ENCODE measurements around the gene GLS2.
A peak's percentile ranks its signal among the peaks of the same experiment; 100 is the strongest.
"Not testable (repeated sequence)": the region's sequence is repeated elsewhere in the genome, so short reads cannot be mapped to it uniquely, and the experiment has no call there.

The GLS2 gene

DNA sequence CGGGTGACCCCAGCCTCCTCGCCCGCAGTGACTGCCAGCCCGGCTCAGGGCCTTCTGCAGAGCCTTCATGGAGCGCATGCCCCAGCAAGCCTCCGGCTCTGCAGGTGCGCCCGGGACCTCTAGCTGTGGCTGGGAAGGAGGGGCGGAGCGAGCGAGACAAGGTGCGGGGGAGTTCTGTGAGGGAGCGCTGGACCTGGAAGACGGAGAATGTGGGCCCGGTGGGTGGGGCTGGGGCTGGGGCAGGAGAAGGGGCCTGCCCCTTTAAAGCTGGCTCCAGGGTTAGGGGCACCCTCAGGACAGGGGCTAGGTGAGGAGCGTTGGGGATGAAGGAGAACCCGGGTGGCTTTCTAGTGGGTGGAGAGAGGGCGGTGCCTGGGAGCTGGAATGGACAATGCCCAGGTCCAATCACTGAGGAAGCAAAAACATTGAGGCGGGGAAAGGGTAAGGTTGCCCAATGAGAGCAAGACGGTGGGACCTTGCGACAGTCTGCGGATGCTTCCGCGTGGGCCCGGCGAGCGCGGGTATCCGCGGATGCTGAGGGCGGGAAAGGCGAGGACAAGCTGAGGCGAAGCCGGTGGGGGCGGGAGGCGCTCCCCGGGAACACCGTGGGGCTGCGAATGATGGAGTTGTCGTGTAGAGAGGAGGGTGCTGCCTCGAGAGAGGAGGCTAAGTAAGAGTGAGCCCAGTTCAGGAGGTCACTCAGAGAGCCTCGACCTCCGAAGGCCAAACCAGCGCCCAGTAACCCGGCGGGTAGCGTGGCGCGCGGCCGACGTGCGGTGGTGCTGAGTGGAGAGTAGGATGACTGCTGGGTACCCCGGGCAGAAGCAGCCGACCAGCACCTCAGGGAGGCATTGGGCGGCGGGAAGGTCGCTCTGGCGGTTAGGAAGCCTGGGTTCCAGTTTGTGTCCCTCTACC, at the start of gene GLS2:
GLS2 (minus strand) TSS at position 121 of the 915 bp plus-strand sequence; CDS start at position 78, 43 bp downstream.
- in situ Hi-C loops (cut with MboI; ENCODE audit: low sequenced_read_pairs) = no loop called here
- Histone ChIP-seq H3K4me3 (no peak within 1 kb of the TSS), H3K27me3 (ENCODE audit: low read depth) (no peaks in the 10 kb centered on the region; the same call in 1 of the 2 replicates), H3K36me3 (replicated peaks) (no peaks in the 10 kb centered on the region), H3K9me3 (no peaks in the 10 kb centered on the region), H3K4me1 (no peaks in the 10 kb centered on the region)
- peak in 1 of 2 experiments; percentile 29 for DNase-seq (ENCODE audit: low spot score in 2 of 2)

DNA sequence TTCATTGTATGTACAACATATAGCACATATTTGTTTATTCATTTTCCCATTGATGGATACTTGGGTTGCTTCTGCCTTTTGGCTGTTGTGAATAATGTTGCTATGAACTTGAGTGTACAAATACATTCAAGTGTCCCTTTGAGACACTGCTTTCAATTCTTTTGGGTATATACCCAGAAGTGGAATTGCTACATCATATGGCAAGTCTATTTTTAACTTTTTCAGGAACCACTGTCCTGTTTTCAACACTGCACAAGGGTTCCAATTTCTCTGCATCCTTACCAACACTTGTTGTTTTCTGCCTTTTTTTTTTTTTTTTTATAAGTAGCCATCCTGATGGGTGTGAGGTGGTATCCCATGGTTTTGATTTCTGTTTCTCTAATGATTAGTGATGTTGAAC, 49.6 kb upstream of the GLS2 start:
- Histone ChIP-seq H3K27me3 (ENCODE audit: low read depth) (no peaks in the 10 kb centered on the region), H3K4me3 (no peak overlapping the region), H3K4me1 (no peaks in the 10 kb centered on the region), H3K36me3 (replicated peaks) (no peaks in the 10 kb centered on the region), H3K9me3 (no peaks in the 10 kb centered on the region)
- no peak for DNase-seq (ENCODE audit: low spot score in 2 of 2)
- in situ Hi-C loops (cut with MboI; ENCODE audit: low sequenced_read_pairs) = no loop called here

DNA sequence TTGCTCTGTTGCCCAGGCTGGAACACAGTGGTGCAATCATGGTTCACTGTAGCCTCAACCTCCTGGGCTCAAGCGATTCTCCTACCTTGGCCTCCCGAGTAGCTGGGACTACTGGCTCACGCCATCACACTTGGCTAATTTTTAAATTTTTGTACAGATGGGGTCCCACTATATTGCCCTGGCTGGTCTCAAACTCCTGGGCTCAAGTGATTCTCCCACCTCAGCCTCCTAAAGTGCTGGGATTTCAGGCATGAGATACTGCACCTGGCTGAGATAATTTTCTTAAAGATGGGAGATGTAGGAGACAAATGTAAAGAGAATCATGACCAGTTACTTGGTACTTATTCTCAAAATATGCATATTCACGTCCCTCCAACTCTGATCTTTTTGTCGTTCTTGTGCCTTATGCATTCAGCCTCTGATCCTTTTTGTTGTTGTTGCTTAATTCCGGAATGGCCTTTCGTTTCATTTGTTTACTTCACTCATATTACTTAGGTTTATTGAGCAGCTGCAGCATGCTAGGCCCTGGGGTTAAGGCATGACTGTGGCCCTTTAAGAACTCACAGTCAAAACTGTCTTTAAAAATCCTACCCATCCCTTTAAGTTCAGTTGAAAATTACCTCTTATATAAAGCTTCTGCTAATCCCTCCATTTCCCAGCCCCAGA, 42.6 kb upstream of the GLS2 start:
- in situ Hi-C loops (cut with MboI; ENCODE audit: low sequenced_read_pairs) = no loop called here
- Histone ChIP-seq H3K36me3 (replicated peaks) (no peaks in the 10 kb centered on the region), H3K27me3 (ENCODE audit: low read depth) (no peaks in the 10 kb centered on the region), H3K9me3 (no peaks in the 10 kb centered on the region), H3K4me1 (peaks cover 9% of the 10 kb centered on the region), H3K4me3 (no peak overlapping the region)
- no peak for DNase-seq (ENCODE audit: low spot score in 2 of 2)

DNA sequence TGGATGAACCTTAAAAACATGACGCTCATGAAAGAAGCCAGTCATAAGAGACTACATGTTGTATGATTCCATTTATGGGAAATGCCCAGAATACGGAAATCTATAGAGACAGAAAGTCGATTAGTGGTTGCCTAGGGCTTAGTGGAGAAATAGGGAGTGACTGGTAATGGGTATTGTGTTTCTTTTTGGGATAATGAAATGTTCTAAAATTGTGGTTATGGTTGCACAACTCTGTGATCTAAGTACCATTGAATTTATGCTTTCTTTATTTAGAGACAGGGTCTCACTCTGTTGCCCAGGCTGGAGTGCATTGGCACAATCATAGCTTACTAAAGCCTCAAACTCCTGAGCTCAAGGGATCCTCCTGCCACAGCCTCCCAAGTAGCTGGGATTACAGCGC, 41.7 kb upstream of the GLS2 start:
- no peaks in the 10 kb centered on the region for H3K27me3 ChIP-seq (ENCODE audit: low read depth)
- no peaks in the 10 kb centered on the region for H3K9me3 ChIP-seq
- H3K36me3 ChIP-seq (replicated peaks) = no peaks in the 10 kb centered on the region
- no peak overlapping the region for H3K4me3 ChIP-seq
- no peak for DNase-seq (ENCODE audit: low spot score in 2 of 2)
- H3K4me1 ChIP-seq = peaks cover 9% of the 10 kb centered on the region
- in situ Hi-C loops (cut with MboI; ENCODE audit: low sequenced_read_pairs) = no loop called here

DNA sequence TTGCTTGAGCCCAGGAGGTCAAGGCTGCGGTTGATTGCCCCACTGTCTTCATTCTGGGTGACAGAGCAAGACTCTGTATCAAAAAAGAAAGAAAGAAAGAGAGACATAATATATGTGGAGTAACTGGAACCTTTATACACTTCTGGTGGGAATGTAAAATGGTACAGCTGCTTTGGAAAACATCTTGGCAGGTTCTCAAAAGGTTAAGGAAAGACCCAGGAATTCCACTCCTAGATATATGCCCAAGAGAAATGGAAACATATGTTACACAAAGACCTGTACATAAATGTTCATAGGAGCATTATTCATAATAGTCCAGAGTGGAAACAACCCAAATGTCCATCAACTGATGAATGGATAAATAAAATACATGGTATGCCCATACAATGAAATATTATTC, 40.9 kb upstream of the GLS2 start:
- in situ Hi-C loops (cut with MboI; ENCODE audit: low sequenced_read_pairs) = no loop called here

DNA sequence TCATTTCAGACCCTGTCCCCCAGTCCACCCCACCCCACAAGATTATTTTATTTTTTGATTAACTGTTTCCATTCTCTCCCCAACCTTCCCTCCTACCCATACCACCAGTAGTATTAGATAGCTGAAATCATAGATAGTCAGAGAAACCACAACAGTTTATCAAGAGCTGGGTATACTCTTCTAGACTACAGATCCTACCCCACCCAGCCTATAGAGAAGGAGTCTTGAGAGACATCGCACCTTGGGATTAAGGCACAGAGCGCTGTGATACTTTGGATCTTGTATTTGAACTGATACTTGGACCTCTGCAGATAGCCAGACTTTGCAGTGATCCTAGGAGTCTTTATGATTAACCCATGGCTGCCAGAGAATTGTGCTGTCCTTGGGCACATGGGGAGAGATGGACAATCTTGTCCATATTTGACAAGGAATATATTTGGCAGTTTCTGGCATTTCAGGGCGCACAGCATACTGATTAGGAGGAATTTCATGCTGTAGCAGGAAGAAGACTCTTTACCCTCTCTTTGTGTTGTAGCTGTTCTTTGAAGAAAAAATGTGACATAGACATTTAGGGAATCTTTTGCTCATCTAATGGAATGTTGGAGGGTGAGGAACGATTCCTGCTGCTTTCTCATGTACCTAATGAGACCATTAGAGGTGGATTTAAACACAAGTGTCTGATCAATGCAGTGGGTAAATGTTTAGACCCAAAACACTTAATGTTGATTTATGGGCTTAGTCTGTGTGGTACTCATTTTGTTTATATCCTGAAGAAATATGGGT, 34.6 kb upstream of the GLS2 start:
- H3K4me3 ChIP-seq = peak overlapping the region; percentile 46
- peaks cover 21% of the 10 kb centered on the region for H3K4me1 ChIP-seq
- no peaks in the 10 kb centered on the region for H3K27me3 ChIP-seq (ENCODE audit: low read depth)
- no peaks in the 10 kb centered on the region for H3K9me3 ChIP-seq
- in situ Hi-C loops (cut with MboI; ENCODE audit: low sequenced_read_pairs) = no loop called here
- no peaks in the 10 kb centered on the region for H3K36me3 ChIP-seq (replicated peaks)
- DNase-seq (ENCODE audit: low spot score in 2 of 2) = peak in 1 of 2 experiments; percentile 12

More for the DNA sequence above, 40.9 kb upstream of the GLS2 start:
- peaks cover 9% of the 10 kb centered on the region for H3K4me1 ChIP-seq
- no peaks in the 10 kb centered on the region for H3K27me3 ChIP-seq (ENCODE audit: low read depth)
- no peaks in the 10 kb centered on the region for H3K9me3 ChIP-seq
- H3K36me3 ChIP-seq (replicated peaks) = no peaks in the 10 kb centered on the region
- H3K4me3 ChIP-seq = no peak overlapping the region
- DNase-seq (ENCODE audit: low spot score in 2 of 2) = no peak

DNA sequence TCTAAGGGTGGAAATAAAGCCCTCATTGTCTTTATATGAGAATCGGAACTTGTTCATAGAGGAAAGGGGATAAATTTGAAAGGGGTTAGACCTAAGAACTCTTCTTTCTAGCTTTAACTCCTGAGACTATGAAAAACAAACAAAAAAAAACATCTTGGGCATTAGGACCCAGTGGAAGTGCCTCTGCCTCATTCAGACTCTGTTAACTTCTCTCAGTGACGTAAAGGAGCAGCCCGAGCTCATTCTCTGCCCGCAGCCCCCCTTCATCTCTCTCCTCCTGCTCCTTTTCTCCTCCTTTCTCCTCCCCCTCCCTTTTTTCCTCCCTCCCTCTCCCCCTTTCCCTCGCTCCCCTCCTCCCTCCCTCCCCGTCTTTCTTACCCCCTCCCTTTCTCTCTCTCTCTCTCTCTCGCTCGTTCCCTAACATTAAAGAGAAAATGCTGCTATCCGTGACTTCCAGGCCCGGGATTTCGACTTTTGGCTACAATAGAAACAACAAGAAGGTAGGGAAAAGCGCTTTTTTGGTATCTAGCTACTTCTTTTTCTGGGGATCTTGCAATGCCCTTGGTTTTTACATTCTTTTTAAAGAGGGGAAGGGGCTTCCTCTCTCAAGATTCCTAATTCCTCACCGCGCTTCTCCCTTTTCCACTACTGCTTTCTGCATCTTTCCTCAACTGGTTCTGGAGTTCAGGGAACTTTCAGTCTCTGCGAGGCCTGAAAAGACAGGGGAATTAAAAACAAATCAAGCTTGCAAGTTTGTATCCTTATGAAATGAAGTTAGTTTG, 33.8 kb upstream of the GLS2 start, which contains the start of gene RBMS2:
RBMS2 (plus strand) TSS at position 231 of the 782 bp plus-strand sequence; CDS start at position 435, 204 bp downstream.
- Histone ChIP-seq H3K27me3 (ENCODE audit: low read depth) (no peaks in the 10 kb centered on the region), H3K36me3 (replicated peaks) (no peaks in the 10 kb centered on the region), H3K4me3 (peak within 1 kb of the TSS; percentile 46), H3K4me1 (peaks cover 18% of the 10 kb centered on the region), H3K9me3 (no peaks in the 10 kb centered on the region)
- DNase-seq (ENCODE audit: low spot score in 2 of 2) = peak; percentile 88 to 91
- in situ Hi-C loops (cut with MboI; ENCODE audit: low sequenced_read_pairs) = no loop called here

DNA sequence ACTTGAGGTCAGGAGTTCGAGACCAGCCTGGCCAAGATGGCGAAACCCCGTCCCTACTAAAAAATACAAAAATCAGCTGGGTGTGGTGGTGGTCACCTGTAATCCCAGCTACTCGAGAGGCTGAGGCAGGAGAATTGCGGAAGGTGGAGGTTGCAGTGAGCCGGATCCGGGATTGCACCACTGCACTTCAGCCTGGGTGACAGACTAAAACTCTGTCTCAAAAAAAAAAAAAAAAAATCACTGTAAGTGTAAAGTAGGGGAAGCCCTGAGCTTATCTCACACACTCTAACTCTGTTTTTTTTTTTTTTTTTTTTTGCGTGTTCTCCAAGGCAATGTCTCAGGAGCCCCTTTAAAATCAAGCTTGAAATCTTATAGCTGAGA, 33.2 kb upstream of the GLS2 start:
- peak overlapping the region; percentile 46 for H3K4me3 ChIP-seq
- in situ Hi-C loops (cut with MboI; ENCODE audit: low sequenced_read_pairs) = no loop called here
- peaks cover 14% of the 10 kb centered on the region for H3K4me1 ChIP-seq
- DNase-seq (ENCODE audit: low spot score in 2 of 2) = no peak
- no peaks in the 10 kb centered on the region for H3K27me3 ChIP-seq (ENCODE audit: low read depth)
- no peaks in the 10 kb centered on the region for H3K36me3 ChIP-seq (replicated peaks)
- H3K9me3 ChIP-seq = no peaks in the 10 kb centered on the region

DNA sequence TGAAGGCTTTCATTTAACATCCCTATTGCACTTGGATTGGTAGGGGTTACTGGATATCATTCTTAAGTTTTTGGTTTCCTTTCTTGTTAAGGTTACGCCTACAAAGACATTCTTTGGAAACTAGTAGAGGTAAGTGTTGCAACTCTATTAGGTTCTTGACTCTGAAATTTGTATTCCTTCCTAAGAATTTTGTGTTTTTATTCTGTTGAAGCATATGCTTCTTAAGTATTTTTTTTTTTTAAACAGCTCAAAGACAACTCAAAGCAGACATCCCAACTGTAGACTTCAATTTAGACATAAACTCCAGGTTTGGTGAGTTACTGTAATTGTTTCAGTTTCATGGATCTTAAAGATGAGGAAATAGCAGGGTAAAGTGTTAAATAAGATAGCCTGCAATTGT, 32.5 kb upstream of the GLS2 start:
- no peaks in the 10 kb centered on the region for H3K36me3 ChIP-seq (replicated peaks)
- in situ Hi-C loops (cut with MboI; ENCODE audit: low sequenced_read_pairs) = no loop called here
- no peak for DNase-seq (ENCODE audit: low spot score in 2 of 2)

DNA sequence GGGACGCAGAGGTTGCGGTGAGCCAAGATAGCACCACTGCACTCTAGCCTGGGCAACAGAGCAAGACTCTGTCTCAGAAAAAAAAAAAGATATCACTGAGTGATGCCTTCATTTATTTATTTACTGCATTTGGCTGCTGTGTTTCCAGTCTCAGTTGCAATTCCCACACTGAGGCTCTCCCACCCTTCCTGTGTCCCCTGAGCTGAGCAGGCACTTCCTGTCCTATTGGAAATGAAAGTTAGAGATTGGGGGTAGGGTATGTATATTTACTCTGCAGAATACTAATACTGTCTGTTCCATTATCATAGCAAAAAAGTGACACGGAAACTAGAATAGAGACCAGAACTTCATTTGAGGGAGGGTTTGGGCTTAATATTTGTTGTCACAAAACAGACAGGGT, 32.1 kb upstream of the GLS2 start:
- no peak overlapping the region for H3K4me3 ChIP-seq
- no peaks in the 10 kb centered on the region for H3K36me3 ChIP-seq (replicated peaks)
- H3K9me3 ChIP-seq = no peaks in the 10 kb centered on the region
- peaks cover 13% of the 10 kb centered on the region for H3K4me1 ChIP-seq
- in situ Hi-C loops (cut with MboI; ENCODE audit: low sequenced_read_pairs) = no loop called here
- DNase-seq (ENCODE audit: low spot score in 2 of 2) = no peak
- no peaks in the 10 kb centered on the region for H3K27me3 ChIP-seq (ENCODE audit: low read depth)

More for the DNA sequence above, 32.5 kb upstream of the GLS2 start:
- Histone ChIP-seq H3K4me1 (peaks cover 13% of the 10 kb centered on the region), H3K9me3 (no peaks in the 10 kb centered on the region), H3K4me3 (no peak overlapping the region), H3K27me3 (ENCODE audit: low read depth) (no peaks in the 10 kb centered on the region)

DNA sequence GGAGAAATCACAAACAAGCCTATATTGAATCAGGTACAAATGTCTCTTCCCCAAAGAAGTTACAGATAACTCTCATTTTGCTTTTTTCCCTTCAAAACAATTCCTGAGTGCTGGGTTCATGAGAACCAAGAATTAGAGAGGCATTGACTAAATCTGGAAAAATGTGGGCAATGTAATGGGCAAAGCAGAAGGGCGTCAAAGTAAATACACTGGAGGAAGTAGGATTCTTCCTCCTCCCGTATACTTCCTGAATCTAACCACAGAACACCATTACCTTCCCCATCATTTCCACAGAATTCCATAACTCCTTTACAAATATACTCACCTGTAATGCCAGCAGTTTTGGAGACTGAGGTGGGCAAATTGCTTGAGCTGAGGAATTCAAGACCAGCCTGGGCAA, 30.6 kb upstream of the GLS2 start:
- in situ Hi-C loops (cut with MboI; ENCODE audit: low sequenced_read_pairs) = loop anchor here (10.0 kb wide), 1 partner anchor 56 kb away; no protein-coding TSS in a partner anchor
- no peak for DNase-seq (ENCODE audit: low spot score in 2 of 2)
- Histone ChIP-seq H3K36me3 (replicated peaks) (no peaks in the 10 kb centered on the region), H3K4me1 (peaks cover 10% of the 10 kb centered on the region), H3K27me3 (ENCODE audit: low read depth) (no peaks in the 10 kb centered on the region), H3K9me3 (no peaks in the 10 kb centered on the region), H3K4me3 (no peak overlapping the region)

DNA sequence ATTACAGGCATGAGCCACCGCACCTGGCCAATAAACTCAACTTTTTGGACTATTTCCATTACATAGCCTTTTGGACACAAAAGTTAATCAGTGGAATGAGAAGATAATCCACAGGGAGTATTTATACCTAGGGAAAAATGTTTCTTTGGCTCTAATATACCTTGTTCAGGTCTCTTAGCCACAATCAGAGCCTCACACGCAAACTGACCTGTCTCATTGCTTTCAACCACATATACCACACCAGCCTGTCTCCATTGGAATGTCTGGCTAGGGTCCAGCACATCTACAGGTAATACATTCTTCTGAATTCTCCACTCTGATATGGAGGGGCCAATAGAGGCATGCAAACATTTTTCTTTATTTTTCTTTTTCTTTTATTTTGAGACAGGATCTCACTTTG, 29.9 kb upstream of the GLS2 start:
- Histone ChIP-seq H3K27me3 (ENCODE audit: low read depth) (no peaks in the 10 kb centered on the region), H3K36me3 (replicated peaks) (no peaks in the 10 kb centered on the region), H3K4me3 (no peak overlapping the region), H3K9me3 (no peaks in the 10 kb centered on the region), H3K4me1 (peaks cover 3% of the 10 kb centered on the region)
- in situ Hi-C loops (cut with MboI; ENCODE audit: low sequenced_read_pairs) = loop anchor here (10.0 kb wide), 1 partner anchor 57 kb away; no protein-coding TSS in a partner anchor
- DNase-seq (ENCODE audit: low spot score in 2 of 2) = no peak

DNA sequence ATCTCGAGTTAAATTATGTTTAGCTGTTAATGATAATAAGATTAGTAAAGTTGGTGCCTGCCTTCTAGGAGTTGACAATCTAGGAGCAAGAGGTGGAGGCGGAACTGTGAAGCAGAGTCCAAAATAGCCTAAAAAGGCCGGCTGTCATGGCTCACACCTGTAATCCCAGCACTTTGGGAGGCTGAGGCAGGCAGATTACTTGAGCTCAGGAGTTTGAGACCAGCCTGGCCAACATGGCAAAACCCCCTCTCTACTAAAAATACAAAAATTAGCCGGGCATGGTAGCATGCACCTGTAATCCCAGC, 26.0 kb upstream of the GLS2 start:
- H3K4me1 ChIP-seq; H3K9me3 ChIP-seq; H3K27me3 ChIP-seq (ENCODE audit: low read depth); H3K36me3 ChIP-seq (replicated peaks); DNase-seq (ENCODE audit: low spot score in 2 of 2); H3K4me3 ChIP-seq: not testable (repeated sequence)
- in situ Hi-C loops (cut with MboI; ENCODE audit: low sequenced_read_pairs) = loop anchor here (10.0 kb wide), 1 partner anchor 61 kb away; no protein-coding TSS in a partner anchor

Data from HAP-1 (cell line).